Fibroblast of peridontal ligament (primary cell): Measurements from ENCODE around the gene PLK5.

Experiments
- DNase-seq: peaks from one replicate; pipeline ENCODE4 v3.0.0-alpha.2; 2010; ENCODE audit errors: extremely low read depth

Gene PLK5

GRCh38 chr19:1577090-1577928 is 53.4 kb downstream of the PLK5 start:
- DNase-seq: no peak

GRCh38 chr19:1577929-1578618 is 54.2 kb downstream of the PLK5 start:
- DNase-seq: no peak

DNA sequence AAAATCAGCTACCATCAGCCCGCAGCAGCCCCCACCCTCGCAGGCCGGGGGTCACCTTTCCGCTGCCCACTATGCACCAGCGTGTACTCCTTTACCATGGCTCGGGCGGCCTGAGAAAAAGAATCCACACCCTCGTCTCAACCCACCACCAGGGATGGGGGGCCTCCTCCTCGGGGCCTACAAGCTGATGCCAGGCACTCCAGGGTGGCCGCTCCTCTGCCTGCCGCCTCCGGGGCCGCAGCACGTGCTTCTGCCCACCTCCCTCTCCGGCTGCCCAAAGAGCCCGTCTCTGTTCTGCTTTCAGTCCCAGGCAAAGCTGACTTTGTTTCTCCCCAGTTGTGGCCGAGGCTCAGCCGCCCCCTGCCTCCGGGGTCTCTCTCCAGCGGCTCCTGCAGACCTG is 55.3 kb downstream of the PLK5 start:
- no peak for DNase-seq

- no peak for DNase-seq
Measured at GRCh38 chr19:1580382-1580781, 56.5 kb downstream of the PLK5 start.

- no peak for DNase-seq
Measured at GRCh38 chr19:1580957-1581356, 57.1 kb downstream of the PLK5 start.

DNA sequence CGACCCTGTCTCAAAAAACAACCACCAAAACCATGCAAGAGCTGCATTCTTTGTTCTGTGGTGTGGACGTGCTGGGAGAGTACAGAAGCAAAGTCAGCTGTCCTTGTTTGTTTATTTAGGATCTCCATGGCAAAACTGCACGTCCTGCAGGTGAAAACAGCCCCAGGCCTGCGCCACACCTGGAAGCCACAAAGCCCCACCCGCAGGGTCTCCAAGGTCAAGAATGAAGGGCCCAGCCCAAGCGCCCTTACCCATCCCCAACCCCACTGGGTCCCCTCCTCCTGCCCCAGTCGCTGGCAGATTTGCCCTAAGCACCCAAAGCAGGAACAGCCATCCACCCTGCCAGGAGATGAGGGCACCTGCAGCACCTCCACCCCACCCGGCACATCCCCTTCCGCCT is 58.3 kb downstream of the PLK5 start:
- no peak for DNase-seq

- DNase-seq: no peak
Measured at GRCh38 chr19:1584500-1585242, 60.8 kb downstream of the PLK5 start.

DNA sequence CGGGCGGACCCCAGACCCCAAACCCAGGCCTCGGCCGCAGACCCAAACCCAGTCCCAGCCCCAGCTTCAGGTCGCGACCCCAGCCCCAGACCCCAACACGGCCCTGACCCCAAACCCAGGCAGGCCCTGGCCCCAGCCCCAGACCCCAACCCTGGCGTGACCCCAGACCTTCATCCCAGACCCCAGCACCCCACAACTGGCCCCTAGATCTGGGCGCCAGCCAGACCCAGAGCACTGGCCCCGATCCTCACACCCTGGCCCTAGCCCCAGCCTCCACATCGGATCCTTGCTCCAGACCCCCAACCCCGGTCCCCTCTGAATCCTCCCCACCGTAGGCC is 61.3 kb downstream of the PLK5 start:
- DNase-seq: no peak
